ENCODE results near the gene SENP3. TPM values are rescaled to one million over a fixed set of nuclear protein-coding genes. Genes with fewer than 3 reads are reported as not detected.

The SENP3 gene
- polyA plus RNA-seq, 2 of the 4 experiments (the other 2 are of a cell fraction) = 114 to 150 TPM

DNA sequence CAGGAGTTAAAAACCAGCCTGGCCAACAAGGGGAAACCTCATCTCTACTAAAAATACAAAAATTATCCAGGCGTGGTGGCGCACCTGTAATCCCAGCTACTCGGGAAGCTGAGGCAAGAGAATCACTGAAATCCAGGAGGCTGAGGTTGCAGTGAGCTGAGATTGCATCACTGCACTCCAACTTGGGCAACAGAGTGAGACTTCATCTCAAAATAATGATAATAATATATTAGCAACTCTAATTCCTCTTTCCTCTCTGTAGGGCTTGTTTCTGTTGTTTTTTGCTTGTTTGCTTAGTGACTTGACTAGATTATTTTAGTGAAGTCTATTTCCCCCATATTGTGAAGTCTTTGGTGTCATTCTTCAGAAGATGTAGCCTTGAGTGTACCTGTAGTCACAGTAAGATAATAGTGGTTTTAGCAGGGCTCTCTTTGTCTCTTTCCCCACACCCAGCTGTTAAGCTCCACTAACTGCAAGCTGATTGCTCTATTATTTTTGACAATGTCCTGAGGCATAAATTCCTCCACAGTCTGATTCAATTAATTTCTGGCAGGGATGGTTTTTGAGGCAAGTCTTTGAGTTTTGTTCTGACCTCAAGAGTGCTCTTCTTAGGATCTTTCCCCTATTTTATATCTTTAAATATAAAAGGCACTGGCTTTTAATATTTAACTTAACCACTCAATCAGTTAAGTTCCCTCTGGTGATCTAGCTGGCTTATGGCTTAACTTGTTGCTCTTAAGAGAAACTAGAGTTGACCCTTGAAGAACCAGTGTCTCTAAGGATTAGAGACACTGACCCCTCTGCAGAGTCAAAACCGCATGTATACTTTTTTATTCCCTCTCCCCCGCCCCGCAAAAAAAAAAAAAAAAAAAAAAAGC lies 31.5 kb upstream of the SENP3 start:
- TF ChIP-seq RARB (CRISPR knock-in tag; IDR thresholded peaks at IDR 0.05) = no peak
- peak in 1 of 2 experiments; percentile 35; a peak in 1 of 4 replicates for TF ChIP-seq CEBPB (IDR thresholded peaks at IDR 0.05)
- DNase-seq (ENCODE audit: low read depth in 1 of 2, low spot score in 1 of 2) (no peak), ATAC-seq (no peak), FAIRE-seq (no peak)
- no peak overlapping the region for H3K4me3 ChIP-seq
- H3K27ac ChIP-seq = no peak overlapping the region
- 44% methylated on average over 6 of the region's 6 CpGs for WGBS (ENCODE audit: missing lambda C conversion rate)
- POLR2A ChIA-PET = no interaction called here
- CTCF ChIA-PET = interaction anchor here (1.5 to 9.4 kb wide), 5 partner anchors 8 to 94 kb away, joined by 3 to 66 read pairs (median 9); partner anchors contain the start of gene SENP3
- no peak overlapping the region for H3K4me2 ChIP-seq
- H3K9me3 ChIP-seq = peaks cover 23% of the 10 kb centered on the region
- 0 out of 3 replicates have a peak, but pooled peaks cover 3% of the 10 kb centered on the region for H3K4me1 ChIP-seq

- FAIRE-seq = no peak
- POLR2A ChIA-PET = interaction anchor here (0.6 kb wide), 1 partner anchor 10 kb away, joined by 9 read pairs; no protein-coding TSS in a partner anchor
- WGBS (ENCODE audit: missing lambda C conversion rate) = 38% methylated on average over 3 of the region's 3 CpGs
Observed at GRCh38 chr17:7538050-7538449, 23.7 kb upstream of the SENP3 start.

GRCh38 chr17:7538891-7539545 lies 22.7 kb upstream of the SENP3 start:
- no peak overlapping the region for H3K4me2 ChIP-seq
- H3K9me3 ChIP-seq = peaks cover 20% of the 10 kb centered on the region
- no peak overlapping the region for H3K27ac ChIP-seq
- ChIA-PET CTCF (interaction anchor here (0.8 to 16.8 kb wide), 6 partner anchors 8 to 102 kb away, joined by 3 to 190 read pairs (median 5); partner anchors contain the start of genes SENP3 and TNFSF13), POLR2A (no interaction called here)
- FAIRE-seq (no peak), DNase-seq (ENCODE audit: low read depth in 1 of 2, low spot score in 1 of 2) (no peak), ATAC-seq (no peak)
- no peaks in the 10 kb centered on the region for H3K4me1 ChIP-seq
- no peak for TF ChIP-seq ZSCAN20 (CRISPR knock-in tag; IDR thresholded peaks at IDR 0.05)
- no peak for TF ChIP-seq NPAS2 (CRISPR knock-in tag; IDR thresholded peaks at IDR 0.05; ENCODE audit: borderline replicate concordance)
- no peak for TF ChIP-seq REST (IDR thresholded peaks at IDR 0.05)
- no peak for TF ChIP-seq HOXB5 (CRISPR knock-in tag; IDR thresholded peaks at IDR 0.05)
- TF ChIP-seq, protein P1, sequence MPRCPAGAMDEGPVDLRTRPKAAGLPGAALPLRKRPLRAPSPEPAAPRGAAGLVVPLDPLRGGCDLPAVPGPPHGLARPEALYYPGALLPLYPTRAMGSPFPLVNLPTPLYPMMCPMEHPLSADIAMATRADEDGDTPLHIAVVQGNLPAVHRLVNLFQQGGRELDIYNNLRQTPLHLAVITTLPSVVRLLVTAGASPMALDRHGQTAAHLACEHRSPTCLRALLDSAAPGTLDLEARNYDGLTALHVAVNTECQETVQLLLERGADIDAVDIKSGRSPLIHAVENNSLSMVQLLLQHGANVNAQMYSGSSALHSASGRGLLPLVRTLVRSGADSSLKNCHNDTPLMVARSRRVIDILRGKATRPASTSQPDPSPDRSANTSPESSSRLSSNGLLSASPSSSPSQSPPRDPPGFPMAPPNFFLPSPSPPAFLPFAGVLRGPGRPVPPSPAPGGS (IDR thresholded peaks at IDR 0.05) = no peak
- TF ChIP-seq MAZ (IDR thresholded peaks at IDR 0.05; ENCODE audit: borderline replicate concordance, low read depth, low read length) = no peak
- TF ChIP-seq, protein P2, sequence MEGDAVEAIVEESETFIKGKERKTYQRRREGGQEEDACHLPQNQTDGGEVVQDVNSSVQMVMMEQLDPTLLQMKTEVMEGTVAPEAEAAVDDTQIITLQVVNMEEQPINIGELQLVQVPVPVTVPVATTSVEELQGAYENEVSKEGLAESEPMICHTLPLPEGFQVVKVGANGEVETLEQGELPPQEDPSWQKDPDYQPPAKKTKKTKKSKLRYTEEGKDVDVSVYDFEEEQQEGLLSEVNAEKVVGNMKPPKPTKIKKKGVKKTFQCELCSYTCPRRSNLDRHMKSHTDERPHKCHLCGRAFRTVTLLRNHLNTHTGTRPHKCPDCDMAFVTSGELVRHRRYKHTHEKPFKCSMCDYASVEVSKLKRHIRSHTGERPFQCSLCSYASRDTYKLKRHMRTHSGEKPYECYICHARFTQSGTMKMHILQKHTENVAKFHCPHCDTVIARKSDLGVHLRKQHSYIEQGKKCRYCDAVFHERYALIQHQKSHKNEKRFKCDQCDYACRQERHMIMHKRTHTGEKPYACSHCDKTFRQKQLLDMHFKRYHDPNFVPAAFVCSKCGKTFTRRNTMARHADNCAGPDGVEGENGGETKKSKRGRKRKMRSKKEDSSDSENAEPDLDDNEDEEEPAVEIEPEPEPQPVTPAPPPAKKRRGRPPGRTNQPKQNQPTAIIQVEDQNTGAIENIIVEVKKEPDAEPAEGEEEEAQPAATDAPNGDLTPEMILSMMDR (IDR thresholded peaks at IDR 0.05) = no peak
- TF ChIP-seq ZNF302 (CRISPR knock-in tag; IDR thresholded peaks at IDR 0.05) = no peak
- TF ChIP-seq JUN (IDR thresholded peaks at IDR 0.05) = no peak
- no peak for TF ChIP-seq NFE2L2 (conservative IDR thresholded peaks at IDR 0.05; ENCODE audit: low read length)
- TF ChIP-seq, protein P3, sequence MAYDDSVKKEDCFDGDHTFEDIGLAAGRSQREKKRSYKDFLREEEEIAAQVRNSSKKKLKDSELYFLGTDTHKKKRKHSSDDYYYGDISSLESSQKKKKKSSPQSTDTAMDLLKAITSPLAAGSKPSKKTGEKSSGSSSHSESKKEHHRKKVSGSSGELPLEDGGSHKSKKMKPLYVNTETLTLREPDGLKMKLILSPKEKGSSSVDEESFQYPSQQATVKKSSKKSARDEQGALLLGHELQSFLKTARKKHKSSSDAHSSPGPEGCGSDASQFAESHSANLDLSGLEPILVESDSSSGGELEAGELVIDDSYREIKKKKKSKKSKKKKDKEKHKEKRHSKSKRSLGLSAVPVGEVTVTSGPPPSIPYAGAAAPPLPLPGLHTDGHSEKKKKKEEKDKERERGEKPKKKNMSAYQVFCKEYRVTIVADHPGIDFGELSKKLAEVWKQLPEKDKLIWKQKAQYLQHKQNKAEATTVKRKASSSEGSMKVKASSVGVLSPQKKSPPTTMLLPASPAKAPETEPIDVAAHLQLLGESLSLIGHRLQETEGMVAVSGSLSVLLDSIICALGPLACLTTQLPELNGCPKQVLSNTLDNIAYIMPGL (CRISPR knock-in tag; IDR thresholded peaks at IDR 0.05; ENCODE audit: borderline replicate concordance) = no peak
- no peak for TF ChIP-seq POLR2AphosphoS2 (conservative IDR thresholded peaks at IDR 0.05; ENCODE audit: low read length)
- TF ChIP-seq TP53 (CRISPR knock-in tag; IDR thresholded peaks at IDR 0.05) = no peak
- no peak for TF ChIP-seq CBX2 (IDR thresholded peaks at IDR 0.05; ENCODE audit: borderline replicate concordance, low read depth)
- TF ChIP-seq CBX8 (IDR thresholded peaks at IDR 0.05) = no peak
- TF ChIP-seq MYC (IDR thresholded peaks at IDR 0.05; ENCODE audit: borderline replicate concordance, low read length) = no peak
- no peak overlapping the region for H3K4me3 ChIP-seq
- 59% methylated on average over 11 of the region's 11 CpGs for WGBS (ENCODE audit: missing lambda C conversion rate)

More at GRCh38 chr17:7538050-7538449, 23.7 kb upstream of the SENP3 start:
- CTCF ChIA-PET = interaction anchor here (0.7 to 16.8 kb wide), 4 partner anchors 9 to 24 kb away, joined by 4 to 190 read pairs (median 10); partner anchors contain the start of genes SENP3 and TNFSF13
- no peaks in the 10 kb centered on the region for H3K4me1 ChIP-seq
- H3K4me2 ChIP-seq = no peak overlapping the region
- no peak for DNase-seq (ENCODE audit: low read depth in 1 of 2, low spot score in 1 of 2)
- TF ChIP-seq EP300 (IDR thresholded peaks at IDR 0.05) (no peak), RAD21 (conservative IDR thresholded peaks at IDR 0.05 in 1 of 2, IDR thresholded peaks at IDR 0.05 in 1 of 2) (no peak), FOSL2 (IDR thresholded peaks at IDR 0.05) (no peak), FOSL2 (CRISPR knock-in tag; IDR thresholded peaks at IDR 0.05) (peak; percentile 34; the same call in 1 of the 2 replicates), KDM5A (IDR thresholded peaks at IDR 0.05) (peak; percentile 27; the same call in 1 of the 2 replicates), MYC (IDR thresholded peaks at IDR 0.05; ENCODE audit: borderline replicate concordance, low read length) (no peak)
- no peak overlapping the region for H3K27ac ChIP-seq
- ATAC-seq = no peak
- peaks cover 20% of the 10 kb centered on the region for H3K9me3 ChIP-seq
- no peak overlapping the region for H3K4me3 ChIP-seq

Data from A549 (cell line).